Activated T-cell treated with anti-CD3 and anti-CD28 coated beads for 4 hours (primary cell): ENCODE data around the gene LYSMD1.

Experiments
- DNase-seq: peaks from one replicate; pipeline ENCODE4 v3.0.0-alpha.2; 2020

The LYSMD1 gene

DNA sequence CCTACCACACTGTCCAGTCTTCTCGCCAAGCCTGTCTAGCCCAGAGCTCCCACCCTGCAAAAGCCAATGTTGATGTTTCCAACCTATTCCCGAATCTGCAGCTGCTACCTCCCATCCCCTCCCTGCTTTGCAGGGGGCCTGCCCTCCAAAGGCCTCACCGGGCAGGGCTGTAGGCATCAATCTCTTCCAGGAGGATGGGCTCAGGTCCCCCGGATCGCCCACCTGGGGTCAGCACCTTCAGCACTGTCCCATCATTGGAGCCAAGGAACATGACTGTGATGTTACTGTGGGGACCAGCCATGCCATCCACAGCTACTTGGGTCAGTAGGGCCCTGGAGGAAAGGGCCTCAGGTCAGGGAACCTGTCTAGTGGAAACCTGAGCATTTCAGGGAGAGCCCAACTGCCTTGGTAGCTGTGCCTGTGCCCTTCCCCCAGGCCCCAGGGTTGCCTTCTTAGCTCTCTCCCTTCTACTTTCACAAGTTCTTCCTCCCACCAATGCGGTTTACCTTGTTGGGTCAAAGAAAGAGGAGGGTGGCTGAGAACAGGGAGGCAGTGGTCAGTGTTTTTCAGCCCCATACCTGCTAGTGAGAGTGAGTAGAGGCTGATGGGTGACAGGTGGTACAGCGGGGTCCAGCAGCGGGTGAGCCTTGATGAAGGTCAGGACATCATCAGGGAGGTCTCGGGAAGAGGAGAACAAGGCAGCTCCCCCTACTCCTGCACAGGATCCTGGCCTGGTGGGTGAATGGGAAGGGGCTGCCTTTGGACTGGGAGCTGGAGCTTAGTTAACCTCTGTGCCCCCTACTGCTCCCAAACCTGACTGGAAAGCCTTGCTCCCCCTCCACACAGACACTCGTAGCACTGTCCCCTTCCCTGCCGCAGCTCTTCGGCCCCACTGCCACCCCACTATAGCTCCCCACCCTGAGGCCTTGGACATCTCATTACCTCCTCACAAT, 30.0 kb downstream of the LYSMD1 start:
- no peak for DNase-seq

DNA sequence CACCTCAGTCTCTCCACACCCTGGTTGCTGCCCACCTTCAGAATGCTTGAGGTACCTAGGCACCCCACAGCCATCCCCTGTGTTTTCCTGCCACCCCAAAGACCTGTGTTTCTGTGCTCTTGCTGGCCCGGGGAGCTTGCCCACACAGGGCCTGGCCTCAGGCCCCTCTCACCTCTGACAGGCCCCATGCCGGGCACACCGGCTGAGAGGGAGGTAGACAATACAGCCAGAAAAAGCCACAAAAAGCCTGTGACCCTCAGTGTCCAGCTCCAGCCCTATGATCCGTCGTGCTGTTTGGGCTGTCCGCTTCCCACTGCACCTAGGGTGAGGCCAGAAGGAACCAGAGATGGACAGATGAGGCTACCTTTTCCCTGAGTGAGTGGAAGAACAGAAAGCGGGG, 30.7 kb downstream of the LYSMD1 start:
- no peak for DNase-seq

DNA sequence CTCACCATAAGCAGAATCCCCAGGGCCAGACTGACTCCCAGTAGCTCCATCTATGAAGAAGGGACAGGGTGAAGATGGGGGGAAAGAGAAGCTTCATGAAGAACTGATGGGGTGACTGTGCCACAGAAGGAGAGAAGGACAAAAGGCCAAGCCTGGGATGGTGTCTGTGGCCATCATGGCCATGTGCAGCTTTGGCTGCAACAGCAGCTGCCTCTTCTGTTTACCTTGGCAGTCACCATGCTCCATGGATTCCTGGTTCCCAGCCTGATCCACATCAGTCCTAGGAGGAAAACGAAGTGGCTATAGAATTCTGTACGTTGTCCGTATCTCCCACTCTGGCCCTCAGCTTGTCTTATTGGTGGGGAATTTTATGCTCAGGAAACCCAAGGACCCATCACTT, 31.3 kb downstream of the LYSMD1 start:
- DNase-seq = no peak

DNA sequence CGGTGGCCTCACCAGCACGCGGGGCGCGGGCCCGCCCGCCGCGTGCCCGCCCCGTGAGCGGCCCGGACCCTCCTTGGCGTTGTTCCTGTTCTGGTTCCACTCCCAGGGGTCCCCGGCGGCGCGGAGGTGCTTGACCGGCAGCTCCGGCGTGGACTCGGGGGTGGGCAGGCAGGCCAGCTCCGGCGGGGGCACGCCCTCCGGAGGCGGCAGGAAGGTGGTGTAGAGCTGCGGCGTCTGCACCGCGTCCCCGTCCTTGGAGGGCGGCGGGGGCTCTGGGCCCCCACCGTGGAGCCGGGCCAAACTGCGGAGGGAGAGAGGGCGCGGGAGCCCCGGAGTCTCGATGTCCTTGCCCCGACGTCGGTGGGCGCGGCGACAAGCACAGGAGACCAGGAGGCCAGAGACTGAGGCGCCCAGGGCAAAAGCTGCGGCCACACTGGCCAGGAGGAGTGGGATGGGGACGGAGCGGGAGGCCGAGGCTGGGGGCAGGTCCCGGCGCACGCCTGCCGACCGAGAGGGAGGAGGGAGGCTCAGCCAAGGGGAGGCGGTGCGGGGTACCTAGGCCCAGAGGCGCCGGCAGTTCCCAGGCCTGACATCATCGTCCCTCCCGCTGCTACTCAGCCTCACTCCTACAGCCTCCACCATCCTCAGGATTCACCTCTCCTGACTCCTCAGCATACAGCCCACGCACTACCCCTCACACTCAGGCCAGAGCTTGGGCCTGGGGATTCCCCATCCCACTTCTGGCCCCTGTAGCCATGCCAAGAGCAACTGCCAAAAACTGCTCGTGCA, 32.5 kb downstream of the LYSMD1 start:
- DNase-seq = no peak

DNA sequence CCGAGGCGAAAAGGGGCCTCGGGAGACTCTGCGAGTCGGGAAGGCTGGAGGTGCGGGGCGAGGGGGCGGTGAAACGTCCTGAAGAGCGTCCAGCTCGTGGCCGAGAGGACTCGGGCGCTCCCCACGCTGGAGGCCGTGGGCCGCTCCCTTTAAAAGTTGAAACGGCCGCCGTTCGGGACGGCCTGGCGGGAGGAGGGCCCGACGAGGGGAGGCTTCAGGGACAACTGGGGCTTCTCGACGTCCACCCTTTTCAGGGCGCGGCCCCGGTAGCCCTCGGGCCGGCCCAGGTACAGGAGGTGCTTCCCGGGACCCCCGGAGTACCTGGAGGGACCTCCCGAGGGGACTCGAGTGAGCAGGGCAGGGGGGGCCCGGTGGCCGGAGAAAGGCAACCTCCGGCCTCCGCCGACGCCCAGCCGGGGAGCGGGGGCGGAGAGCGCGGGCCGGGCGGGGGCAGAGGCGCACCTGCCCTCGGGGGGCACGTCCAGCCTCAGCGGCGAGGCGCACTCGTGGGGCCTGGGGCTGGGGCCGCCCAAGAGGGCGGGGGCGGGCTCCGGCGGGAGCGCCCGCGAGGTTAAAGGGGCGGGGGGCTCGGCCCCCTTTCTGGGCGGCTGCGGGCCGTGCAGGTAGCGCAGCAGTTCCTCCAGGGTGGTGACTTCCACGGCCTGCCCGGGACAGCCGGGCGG, 33.2 kb downstream of the LYSMD1 start:
- no peak for DNase-seq

DNA sequence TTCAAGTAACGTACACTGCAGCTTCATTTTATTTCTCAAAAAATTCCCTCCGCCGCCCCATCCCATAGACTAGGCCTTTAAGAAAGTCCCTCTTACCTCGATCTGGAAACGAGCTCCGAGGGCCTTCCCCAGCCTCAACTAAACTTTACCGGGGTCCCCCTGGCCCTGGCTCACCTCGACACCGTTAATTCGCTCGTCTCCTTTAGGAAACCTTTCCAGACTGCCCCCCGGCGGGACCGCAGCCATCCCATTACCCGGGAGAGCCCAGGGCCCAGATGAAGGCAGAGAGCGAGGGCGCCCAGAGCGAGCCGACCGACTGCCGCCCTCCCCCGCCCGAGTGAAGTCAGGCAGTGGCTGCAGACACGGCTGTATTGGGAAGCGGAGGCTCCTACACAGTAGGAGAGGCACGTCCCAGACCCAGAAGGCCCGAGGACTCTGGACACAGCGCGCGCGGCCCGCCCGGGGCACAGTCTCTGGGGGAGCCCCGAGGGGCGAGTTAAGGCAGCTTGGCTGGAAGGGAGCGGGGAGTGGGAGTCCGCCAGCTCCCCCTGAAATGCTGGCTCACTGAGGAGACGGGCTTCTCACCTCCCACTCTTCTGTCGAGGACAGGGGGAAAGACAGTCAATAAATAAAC, 33.9 kb downstream of the LYSMD1 start:
- no peak for DNase-seq

DNA sequence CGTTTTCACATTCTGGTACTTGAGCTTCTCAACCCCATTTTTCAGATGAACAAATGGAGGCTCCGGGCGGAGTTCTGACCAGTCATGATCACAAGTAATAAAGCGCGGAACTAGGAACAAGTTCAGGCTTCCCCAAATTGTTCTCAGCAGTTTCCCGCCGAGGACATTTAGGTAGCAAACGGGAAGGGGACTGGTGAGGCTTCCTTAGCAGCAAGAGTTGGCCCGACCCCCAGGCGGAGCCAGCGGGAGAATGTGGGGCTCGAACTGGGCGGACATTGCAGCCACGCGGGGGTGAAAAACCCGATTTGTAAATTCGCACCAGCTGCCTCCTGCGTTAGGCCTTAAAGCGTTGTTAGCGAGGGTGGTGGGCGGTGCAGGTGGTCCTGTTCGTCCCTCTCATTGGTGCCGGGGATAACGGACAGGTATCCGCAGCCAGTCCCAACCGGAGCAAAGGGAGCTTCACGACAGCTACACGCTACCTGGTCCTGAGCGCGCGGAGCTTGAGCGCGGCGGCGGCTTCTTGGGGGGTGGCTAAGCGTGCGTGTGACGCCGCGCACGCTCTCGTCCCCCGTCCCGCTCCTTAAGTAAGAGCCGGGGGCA, 34.6 kb downstream of the LYSMD1 start:
- peak; percentile 62 for DNase-seq

DNA sequence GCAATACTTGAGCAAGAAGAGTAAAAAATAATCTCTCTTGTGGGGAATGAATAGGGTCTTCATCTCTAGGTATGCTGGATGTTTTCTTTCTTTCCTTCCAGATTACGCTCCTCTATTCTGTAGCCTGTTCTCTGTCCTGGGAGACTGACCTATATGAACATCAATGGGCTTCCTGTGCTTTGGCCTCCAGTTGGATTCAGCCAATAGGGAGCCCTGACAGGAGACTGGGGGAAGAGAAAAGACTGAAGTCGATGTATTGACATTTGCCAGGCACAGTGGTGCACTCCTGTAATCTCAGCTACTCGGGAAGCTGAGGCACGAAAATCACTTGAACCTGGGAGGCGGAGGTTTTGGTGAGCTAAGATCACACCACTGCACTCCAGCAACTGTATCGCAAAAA, 36.9 kb downstream of the LYSMD1 start:
- DNase-seq = no peak

DNA sequence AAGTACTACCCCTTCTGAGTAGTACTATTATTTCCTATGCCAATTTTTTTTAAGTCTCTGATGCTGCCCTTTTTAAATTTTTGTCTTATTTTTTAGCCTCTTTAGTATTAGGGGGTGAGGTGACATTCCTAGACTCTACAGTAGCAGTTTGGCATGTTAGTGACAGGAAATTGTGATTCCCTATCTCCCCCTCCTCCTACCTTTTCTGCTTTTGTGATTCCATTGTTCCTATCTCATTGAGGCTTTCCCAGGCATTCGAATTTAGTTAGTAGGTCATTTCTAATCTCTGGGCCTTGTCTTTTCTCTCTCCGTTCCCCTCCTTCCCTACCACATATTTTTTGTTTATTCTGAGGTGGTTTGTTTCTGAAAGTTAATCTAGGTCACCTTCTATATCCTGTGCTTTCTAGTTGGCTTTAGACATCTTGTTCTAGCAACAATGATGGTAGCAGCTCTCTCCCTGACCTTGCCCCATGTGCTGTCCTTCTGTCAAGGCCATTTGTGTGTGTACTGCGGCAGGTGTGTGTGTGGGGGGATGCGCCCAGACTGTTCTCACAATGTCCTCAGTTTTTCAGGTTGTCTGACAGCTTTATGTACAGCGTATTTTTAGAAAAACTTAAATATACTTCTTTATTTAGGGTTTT, 40.8 kb downstream of the LYSMD1 start:
- no peak for DNase-seq

DNA sequence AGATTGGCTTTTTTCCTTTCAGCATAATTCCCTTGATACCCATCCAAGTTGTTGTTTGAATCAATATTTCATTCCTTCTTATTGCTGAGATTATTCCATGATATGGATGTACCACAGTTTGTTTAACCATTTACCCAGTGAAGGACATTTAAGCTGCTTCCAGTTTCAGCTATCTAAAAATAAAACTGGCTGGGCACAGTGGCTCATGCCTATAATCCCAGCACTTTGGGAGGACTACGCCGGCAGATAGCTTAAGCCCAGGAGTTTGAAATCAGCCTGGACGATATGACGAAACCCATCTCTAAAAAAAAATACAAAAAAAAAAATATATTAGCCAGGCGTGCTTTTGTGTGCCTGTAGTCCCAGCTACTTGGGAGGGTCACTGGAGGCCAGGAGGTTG, 51.8 kb downstream of the LYSMD1 start:
- DNase-seq = no peak
